Measurements from ENCODE around the gene SNRPD2. TPM values are rescaled to one million over a fixed set of nuclear protein-coding genes. Genes with fewer than 3 reads are reported as not detected.

Gene SNRPD2
- total RNA-seq, 4 donors from 2014 or later: 136 to 167 (median 144) TPM

DNA sequence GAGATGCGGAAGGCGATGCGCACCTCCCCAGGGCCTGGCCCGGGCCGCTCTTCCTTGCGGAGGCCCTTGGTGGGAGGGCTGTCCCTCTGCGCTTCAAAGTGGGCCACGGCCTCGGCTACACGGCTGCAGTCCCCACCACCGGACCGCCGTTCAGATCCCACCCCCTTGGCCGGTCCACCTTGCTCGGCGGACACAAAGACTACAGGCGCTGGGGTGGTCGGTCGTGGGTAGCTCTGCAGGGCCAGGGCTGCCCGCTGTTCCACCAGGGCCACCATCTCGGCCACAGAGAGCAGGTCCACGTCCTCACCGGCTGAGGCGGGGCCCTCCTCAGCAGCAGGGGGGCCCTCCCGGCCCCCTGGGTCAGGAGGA lies 20.9 kb upstream of the SNRPD2 start:
- Histone ChIP-seq H3K36me3 (peaks cover 0 to 6% of the 10 kb centered on the region in 2 donors), H3K4me3 (no peak overlapping the region), H3K4me1 (peaks cover 7 to 9% of the 10 kb centered on the region in 2 donors), H3K9me3 (no peaks in the 10 kb centered on the region), H3K27ac (no peak overlapping the region), H3K27me3 (no peaks in the 10 kb centered on the region)
- intact Hi-C loops (cut with DNase I; ENCODE audit: low total_unique reads) (loop anchor here (10.0 kb wide), 2 partner anchors 288 to 908 kb away; partner anchors contain the start of genes BCAM and ERCC1), in situ Hi-C loops (cut with MboI; ENCODE audit: low sequenced_read_pairs in 4 of 4) (no loop called here)
- TF ChIP-seq, protein P1, sequence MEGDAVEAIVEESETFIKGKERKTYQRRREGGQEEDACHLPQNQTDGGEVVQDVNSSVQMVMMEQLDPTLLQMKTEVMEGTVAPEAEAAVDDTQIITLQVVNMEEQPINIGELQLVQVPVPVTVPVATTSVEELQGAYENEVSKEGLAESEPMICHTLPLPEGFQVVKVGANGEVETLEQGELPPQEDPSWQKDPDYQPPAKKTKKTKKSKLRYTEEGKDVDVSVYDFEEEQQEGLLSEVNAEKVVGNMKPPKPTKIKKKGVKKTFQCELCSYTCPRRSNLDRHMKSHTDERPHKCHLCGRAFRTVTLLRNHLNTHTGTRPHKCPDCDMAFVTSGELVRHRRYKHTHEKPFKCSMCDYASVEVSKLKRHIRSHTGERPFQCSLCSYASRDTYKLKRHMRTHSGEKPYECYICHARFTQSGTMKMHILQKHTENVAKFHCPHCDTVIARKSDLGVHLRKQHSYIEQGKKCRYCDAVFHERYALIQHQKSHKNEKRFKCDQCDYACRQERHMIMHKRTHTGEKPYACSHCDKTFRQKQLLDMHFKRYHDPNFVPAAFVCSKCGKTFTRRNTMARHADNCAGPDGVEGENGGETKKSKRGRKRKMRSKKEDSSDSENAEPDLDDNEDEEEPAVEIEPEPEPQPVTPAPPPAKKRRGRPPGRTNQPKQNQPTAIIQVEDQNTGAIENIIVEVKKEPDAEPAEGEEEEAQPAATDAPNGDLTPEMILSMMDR (IDR thresholded peaks at IDR 0.05 in 4 of 5, conservative IDR thresholded peaks at IDR 0.05 in 1 of 5): no peak
- TF ChIP-seq POLR2A (IDR thresholded peaks at IDR 0.05): no peak
- DNase-seq: no peak
- no peak for ATAC-seq

DNA sequence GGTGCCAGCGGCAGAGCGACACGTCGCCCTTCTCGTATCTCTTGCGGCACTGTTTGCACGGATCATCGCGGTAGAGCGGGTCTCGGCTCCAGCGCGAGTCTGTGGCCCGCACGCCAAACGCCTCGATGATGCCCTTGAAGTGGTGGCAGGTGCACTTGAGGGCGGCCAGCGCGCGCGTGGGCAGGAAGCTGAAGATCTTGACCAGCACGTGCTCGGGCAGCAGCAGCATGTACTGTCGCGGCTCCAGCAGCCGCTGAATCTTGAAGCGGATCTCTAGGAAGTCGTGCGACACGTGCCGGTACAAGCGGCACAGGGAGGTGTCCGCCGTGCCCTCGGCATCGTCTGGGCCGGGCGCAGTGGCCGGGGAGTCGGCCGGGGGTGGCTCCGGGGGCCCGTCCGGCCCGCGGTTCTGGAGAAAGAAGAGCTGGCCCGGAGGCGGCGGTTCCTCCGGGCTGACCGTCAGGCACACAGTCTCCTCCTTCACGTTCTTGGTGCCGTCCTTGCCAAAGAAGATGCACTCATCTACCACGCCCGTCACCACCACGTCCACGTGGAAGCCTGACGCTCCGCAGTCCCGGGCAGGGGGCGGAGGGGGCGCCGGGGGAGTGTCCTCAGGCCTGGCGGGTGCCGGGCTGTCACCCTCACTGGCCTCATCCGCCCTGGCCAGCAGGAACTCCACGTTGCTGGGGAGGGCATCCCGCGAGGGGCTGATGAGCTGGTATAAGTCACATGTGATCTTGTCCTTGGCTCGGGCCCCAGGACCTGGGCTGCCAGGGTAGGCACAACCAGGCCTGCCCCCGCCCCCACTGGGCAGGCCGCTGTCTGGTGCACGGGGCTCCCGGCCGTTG lies 20.3 kb upstream of the SNRPD2 start:
- Histone ChIP-seq H3K36me3 (peaks cover 0 to 6% of the 10 kb centered on the region in 2 donors), H3K27ac (no peak overlapping the region), H3K4me1 (peaks cover 9 to 11% of the 10 kb centered on the region in 2 donors), H3K9me3 (no peaks in the 10 kb centered on the region), H3K4me3 (no peak overlapping the region), H3K27me3 (no peaks in the 10 kb centered on the region)
- intact Hi-C loops (cut with DNase I; ENCODE audit: low total_unique reads): loop anchor here (10.0 kb wide), 2 partner anchors 287 to 907 kb away; partner anchors contain the start of genes BCAM and ERCC1
- no peak for DNase-seq
- no peak for TF ChIP-seq POLR2A (IDR thresholded peaks at IDR 0.05)
- TF ChIP-seq, protein P1 (IDR thresholded peaks at IDR 0.05 in 4 of 5, conservative IDR thresholded peaks at IDR 0.05 in 1 of 5): no peak
- in situ Hi-C loops (cut with MboI; ENCODE audit: low sequenced_read_pairs in 4 of 4): no loop called here
- ATAC-seq: no peak

DNA sequence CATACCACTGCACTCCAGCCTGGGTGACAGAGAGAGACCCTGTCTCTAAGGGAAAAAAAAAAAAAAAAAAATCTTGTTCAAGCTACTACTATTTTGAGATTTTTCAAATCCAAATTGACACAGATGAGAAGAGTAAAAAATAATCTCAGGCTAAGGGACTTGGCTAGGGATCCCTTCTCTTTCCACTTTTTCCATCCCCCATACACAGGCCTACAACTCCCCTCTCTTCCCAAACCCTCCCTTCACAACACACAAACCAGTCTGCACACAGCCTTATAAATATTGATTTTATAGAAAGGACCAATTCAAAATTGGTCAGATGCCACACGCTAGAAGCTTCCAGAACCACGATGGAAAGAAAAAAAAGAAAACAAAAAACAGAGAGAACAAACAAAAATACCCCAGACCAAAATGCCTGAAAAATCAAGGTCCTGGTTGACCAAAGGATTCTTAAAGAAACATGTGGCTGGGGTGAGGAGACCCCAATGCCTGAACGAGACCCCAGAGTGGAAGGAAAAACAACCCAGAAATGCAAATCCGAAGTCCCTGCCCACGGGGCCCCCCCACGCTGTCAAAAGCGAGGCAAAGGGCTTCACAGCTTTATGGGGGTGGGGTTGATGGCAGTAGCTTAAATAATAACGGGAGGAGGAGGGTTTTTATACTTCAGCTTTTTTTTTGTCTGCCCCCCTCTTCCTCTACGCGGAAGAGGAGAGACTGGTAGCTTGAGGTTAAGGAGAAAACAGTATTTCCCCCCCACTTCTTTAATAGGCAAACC lies 18.8 kb upstream of the SNRPD2 start:
- Histone ChIP-seq H3K4me1 (peaks cover 5 to 9% of the 10 kb centered on the region in 2 donors), H3K4me3 (no peak overlapping the region), H3K36me3 (peaks cover 0 to 6% of the 10 kb centered on the region in 2 donors), H3K27me3 (no peaks in the 10 kb centered on the region), H3K9me3 (no peaks in the 10 kb centered on the region), H3K27ac (no peak overlapping the region)
- TF ChIP-seq, protein P1 (IDR thresholded peaks at IDR 0.05 in 4 of 5, conservative IDR thresholded peaks at IDR 0.05 in 1 of 5): no peak
- TF ChIP-seq POLR2A (IDR thresholded peaks at IDR 0.05): no peak
- ATAC-seq (no peak), DNase-seq (no peak)
- in situ Hi-C loops (cut with MboI; ENCODE audit: low sequenced_read_pairs in 4 of 4): no loop called here
- intact Hi-C loops (cut with DNase I; ENCODE audit: low total_unique reads): loop anchor here (10.0 kb wide), 2 partner anchors 286 to 906 kb away; partner anchors contain the start of genes BCAM and ERCC1

DNA sequence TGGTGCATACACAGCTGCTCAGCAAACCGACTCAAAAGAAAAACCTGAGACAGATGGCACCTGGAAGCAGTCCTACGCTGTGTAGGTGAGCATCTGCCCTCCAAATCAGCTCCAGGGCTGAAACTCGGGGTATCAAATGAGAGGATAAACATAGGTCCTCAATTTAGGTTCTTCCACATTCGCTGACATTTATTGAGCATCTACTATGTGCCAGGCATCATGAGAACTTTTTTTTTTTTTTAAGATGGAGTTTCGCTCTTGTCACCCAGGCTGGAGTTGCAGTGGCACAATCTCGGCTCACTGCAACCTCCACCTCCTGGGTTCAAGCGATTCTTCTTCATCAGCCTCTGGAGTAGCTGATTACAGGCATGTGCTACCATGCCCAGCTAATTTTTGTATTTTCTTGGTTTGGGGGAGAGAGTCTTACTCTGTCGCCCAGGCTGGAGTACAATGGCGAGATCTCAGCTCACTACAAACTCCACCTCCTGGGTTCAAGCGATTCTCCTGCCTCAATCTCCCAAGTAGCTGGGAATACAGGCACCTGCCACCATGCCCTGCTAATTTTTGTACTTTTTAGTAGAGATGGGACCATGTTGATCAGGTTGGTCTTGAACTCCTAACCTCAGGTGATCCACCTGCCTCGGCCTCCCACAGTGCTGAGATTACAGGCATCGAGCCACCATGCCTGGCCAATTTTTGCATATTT lies 14.1 kb upstream of the SNRPD2 start:
- ATAC-seq: no peak
- TF ChIP-seq, protein P1 (IDR thresholded peaks at IDR 0.05 in 4 of 5, conservative IDR thresholded peaks at IDR 0.05 in 1 of 5): no peak
- no peak for TF ChIP-seq POLR2A (IDR thresholded peaks at IDR 0.05)
- Histone ChIP-seq H3K9me3 (no peaks in the 10 kb centered on the region), H3K36me3 (peaks cover 0 to 7% of the 10 kb centered on the region in 2 donors), H3K27ac (no peak overlapping the region), H3K27me3 (no peaks in the 10 kb centered on the region), H3K4me3 (no peak overlapping the region), H3K4me1 (peaks cover 5 to 9% of the 10 kb centered on the region in 2 donors)
- intact Hi-C loops (cut with DNase I; ENCODE audit: low total_unique reads) (no loop called here), in situ Hi-C loops (cut with MboI; ENCODE audit: low sequenced_read_pairs in 4 of 4) (no loop called here)
- no peak for DNase-seq
